ENCODE results near the gene NMNAT2. TPM values are rescaled to one million over a fixed set of nuclear protein-coding genes. Genes with fewer than 3 reads are reported as not detected.
"Not testable (repeated sequence)": the region's sequence is repeated elsewhere in the genome, so short reads cannot be mapped to it uniquely, and the experiment has no call there.

The NMNAT2 gene
- polyA plus RNA-seq (ENCODE audit: insufficient read length) = 4.2 TPM
- long read RNA-seq, donor 1 = 0 reads
- long read RNA-seq, donor 2, full-length matches to known transcripts = 2 of 2 reads
- long read RNA-seq, donor 2, partial matches to known transcripts = 0 of 2 reads
- long read RNA-seq, donor 2, other reads (novel, unspliced or antisense) = 0 of 2 reads
- long read RNA-seq, donor 3 = 0 reads
- long read RNA-seq, donor 4 = 0 reads
- long read RNA-seq, donor 5, partial matches to known transcripts = 0 of 1 reads
- long read RNA-seq, donor 5, other reads (novel, unspliced or antisense) = 0 of 1 reads
- long read RNA-seq, donor 6, partial matches to known transcripts = 0 of 2 reads
- long read RNA-seq, donor 6, other reads (novel, unspliced or antisense) = 0 of 2 reads
- long read RNA-seq, donor 7 = 0 reads
- long read RNA-seq, donor 8, partial matches to known transcripts = 0 of 1 reads
- long read RNA-seq, donor 8, other reads (novel, unspliced or antisense) = 0 of 1 reads

- DNase-seq = no peak
Observed at GRCh38 chr1:183417772-183418491, at the start of gene NMNAT2. TSS of gene NMNAT2 (minus strand) at chr1:183418380. CDS start at chr1:183418267, 113 bp downstream.

- DNase-seq = no peak
Observed at GRCh38 chr1:183467687-183468086, 49.5 kb upstream of the NMNAT2 start.

GRCh38 chr1:183466781-183467180, 48.6 kb upstream of the NMNAT2 start:
- no peak for DNase-seq

GRCh38 chr1:183463566-183463965, 45.4 kb upstream of the NMNAT2 start:
- no peak for DNase-seq

- peak; percentile 3 for DNase-seq
Observed at GRCh38 chr1:183461350-183461749, 43.2 kb upstream of the NMNAT2 start.

GRCh38 chr1:183460596-183460995, 42.4 kb upstream of the NMNAT2 start:
- DNase-seq = no peak

GRCh38 chr1:183457449-183457848, 39.3 kb upstream of the NMNAT2 start:
- DNase-seq = no peak

GRCh38 chr1:183456826-183457225, 38.6 kb upstream of the NMNAT2 start:
- no peak for DNase-seq

GRCh38 chr1:183454377-183454776, 36.2 kb upstream of the NMNAT2 start:
- no peak for DNase-seq

- no peak for DNase-seq
Observed at GRCh38 chr1:183450093-183450492, 31.9 kb upstream of the NMNAT2 start.

GRCh38 chr1:183449223-183449770, 31.1 kb upstream of the NMNAT2 start:
- DNase-seq = no peak

- no peak for DNase-seq
Observed at GRCh38 chr1:183444243-183444642, 26.1 kb upstream of the NMNAT2 start.

GRCh38 chr1:183443466-183443865, 25.3 kb upstream of the NMNAT2 start:
- no peak for DNase-seq

- no peak for DNase-seq
Observed at GRCh38 chr1:183443011-183443410, 24.8 kb upstream of the NMNAT2 start.

GRCh38 chr1:183438060-183438459, 19.9 kb upstream of the NMNAT2 start:
- DNase-seq = no peak

GRCh38 chr1:183435497-183435896, 17.3 kb upstream of the NMNAT2 start:
- no peak for DNase-seq

- no peak for DNase-seq
Observed at GRCh38 chr1:183433703-183434102, 15.5 kb upstream of the NMNAT2 start.

- DNase-seq = no peak
Observed at GRCh38 chr1:183432548-183432875, 14.3 kb upstream of the NMNAT2 start.

GRCh38 chr1:183431840-183432547, 13.8 kb upstream of the NMNAT2 start:
- DNase-seq = no peak

- not testable (repeated sequence) for DNase-seq
Observed at GRCh38 chr1:183427591-183427990, 9.4 kb upstream of the NMNAT2 start.

GRCh38 chr1:183424691-183425090, 6.5 kb upstream of the NMNAT2 start:
- no peak for DNase-seq

GRCh38 chr1:183423541-183423940, 5.4 kb upstream of the NMNAT2 start:
- no peak for DNase-seq

GRCh38 chr1:183419399-183419798, 1.2 kb upstream of the NMNAT2 start:
- DNase-seq = no peak

Measured in left kidney (tissue), 8 donors.